ENCODE measurements around the gene GIPC2.

- TF ChIP-seq CTCF (IDR thresholded peaks at IDR 0.05) (no peak), POLR2A (IDR thresholded peaks at IDR 0.05) (no peak)
Observed at GRCh38 chr1:78038071-78038470, 7.7 kb upstream of the GIPC2 start.

Data from adrenal gland (tissue), 5 donors.